Activated naive CD8-positive, alpha-beta T cell treated with anti-CD3 and anti-CD28 coated beads, Interleukin-2, amount 10 ng/mL, durations not matched to agents 7 days and 5 days (primary cell): Measurements from ENCODE around the gene GATAD1. TPM values are rescaled to one million over a fixed set of nuclear protein-coding genes. Genes with fewer than 3 reads are reported as not detected.
A peak's percentile ranks its signal among the peaks of the same experiment; 100 is the strongest.
"Not testable (repeated sequence)": the region's sequence is repeated elsewhere in the genome, so short reads cannot be mapped to it uniquely, and the experiment has no call there.

Source experiments
- ATAC-seq: fragments of 150-1000 bp; cut with Tn5 transposase; one replicate; pipeline ENCODE4 v1.10.0; 2021; ENCODE audit warnings: low read depth, moderate library complexity
- POLR2A ChIA-PET: fragments of 350-600 bp; sonication (Branson Sonifier 250); formaldehyde crosslinking; loops from one replicate; lab custom pipeline; 2021; ENCODE audit warnings: antibody characterized with exemption; lab: Charles Lee
- DNase-seq: peaks from one replicate; pipeline ENCODE4 v3.0.0; 2021
- H3K27ac Mint-ChIP-seq: one replicate; pipeline ENCODE4 v1.8.0; 2022; ENCODE audit warnings: mild to moderate bottlenecking, mixed read lengths
- H3K27me3 Mint-ChIP-seq: one replicate; pipeline ENCODE4 v1.8.0; 2022; ENCODE audit warnings: mild to moderate bottlenecking, moderate library complexity, mixed read lengths
- H3K36me3 Mint-ChIP-seq: one replicate; pipeline ENCODE4 v1.8.0; 2021; ENCODE audit warnings: mild to moderate bottlenecking, mixed read lengths
- H3K4me1 Mint-ChIP-seq: one replicate; pipeline ENCODE4 v1.8.0; 2021; ENCODE audit warnings: mixed read lengths
- H3K4me3 Mint-ChIP-seq: one replicate; pipeline ENCODE4 v1.8.0; 2022; ENCODE audit warnings: mild to moderate bottlenecking, moderate library complexity, mixed read lengths
- H3K9me3 Mint-ChIP-seq: one replicate; pipeline ENCODE4 v1.8.0; 2021; ENCODE audit warnings: mixed read lengths
- total RNA-seq, 2 experiments: library from RNA; stranded (reverse); gene quantifications; one replicate each; pipeline ENCODE4 v1.2.3, GENCODE V29; 2021

The GATAD1 gene
- total RNA-seq, 2 experiments from 2014 or later: 24.9 to 28.0 TPM

DNA sequence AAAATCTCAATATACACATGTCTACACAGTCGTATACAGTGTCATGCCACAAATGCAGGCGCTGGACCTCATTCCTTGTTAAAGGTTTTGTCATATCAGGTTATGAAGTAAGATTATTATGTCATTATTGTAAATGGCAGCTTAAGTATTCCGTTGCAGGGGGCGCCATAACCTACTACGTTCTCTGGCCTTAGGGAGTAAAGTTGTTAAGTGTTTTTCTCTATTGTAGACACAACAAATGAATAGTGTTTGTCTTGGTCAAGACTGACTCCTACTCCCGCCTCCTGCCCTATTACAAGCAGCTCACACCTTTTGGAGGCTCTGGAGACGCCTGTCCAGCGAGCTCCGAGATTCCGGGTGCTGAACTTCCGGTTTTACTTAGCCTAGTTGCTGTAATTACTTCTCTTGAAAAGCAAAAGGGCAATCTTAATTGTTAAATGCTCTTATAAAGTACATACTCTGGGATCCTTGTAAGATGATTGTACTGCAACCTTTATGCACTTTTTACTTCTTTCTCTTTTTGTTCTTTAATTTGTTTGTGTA lies 994 bp downstream of the GATAD1 start:
- Mint-ChIP-seq H3K9me3 (no peaks in the 10 kb centered on the region), H3K4me3 (peak overlapping the region; percentile 89), H3K4me1 (peaks cover 10% of the 10 kb centered on the region), H3K27me3 (no peaks in the 10 kb centered on the region), H3K27ac (peak overlapping the region; percentile 92), H3K36me3 (peaks cover 7% of the 10 kb centered on the region)
- ATAC-seq (peak; percentile 45), DNase-seq (peak; percentile 51)
- POLR2A ChIA-PET: interaction anchor here (0.7 to 3.0 kb wide), 14 partner anchors 13 to 784 kb away, joined by 3 to 29 read pairs (median 6); partner anchors contain the start of genes AKAP9, ANKIB1, CYP51A1 and KRIT1

DNA sequence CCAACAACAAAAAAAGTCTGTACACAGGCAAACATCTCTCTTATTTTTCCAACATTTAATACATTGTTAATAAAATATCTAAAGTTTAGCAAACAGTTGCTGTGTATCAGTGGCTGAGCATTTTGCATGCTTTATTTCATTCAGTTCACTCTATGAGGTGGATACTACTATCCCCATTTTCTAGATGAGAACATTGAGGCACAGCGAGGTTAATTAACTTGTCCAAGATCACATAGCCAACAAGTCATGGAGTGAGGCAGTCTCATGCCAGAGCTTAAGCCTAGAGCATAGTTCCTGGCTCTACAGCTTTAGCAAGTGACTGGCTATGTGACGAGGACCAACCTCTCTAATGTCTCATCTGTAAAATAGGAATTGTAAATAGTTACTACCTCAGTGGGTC lies 4.4 kb downstream of the GATAD1 start:
- Mint-ChIP-seq H3K27ac (no peak overlapping the region), H3K36me3 (peaks cover 15% of the 10 kb centered on the region), H3K27me3 (no peaks in the 10 kb centered on the region), H3K4me3 (no peak overlapping the region), H3K9me3 (no peaks in the 10 kb centered on the region), H3K4me1 (peaks cover 9% of the 10 kb centered on the region)
- no peak for DNase-seq
- POLR2A ChIA-PET: no interaction called here
- no peak for ATAC-seq

DNA sequence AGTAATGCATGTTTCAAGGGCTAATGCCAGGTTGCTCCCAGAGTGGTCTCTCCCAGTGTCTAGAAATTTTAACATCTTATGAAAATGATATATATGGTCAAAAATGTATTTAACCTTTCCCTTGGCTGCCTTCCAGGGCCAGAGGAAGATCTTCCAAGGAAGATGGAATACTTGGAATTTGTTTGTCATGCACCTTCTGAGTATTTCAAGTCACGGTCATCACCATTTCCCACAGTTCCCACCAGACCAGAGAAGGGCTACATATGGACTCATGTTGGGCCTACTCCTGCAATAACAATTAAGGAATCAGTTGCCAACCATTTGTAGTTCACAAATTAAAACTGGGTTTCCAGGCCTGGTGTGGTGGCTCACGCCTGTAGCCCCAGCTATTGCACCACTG lies 9.0 kb downstream of the GATAD1 start:
- H3K36me3 Mint-ChIP-seq: peaks cover 9% of the 10 kb centered on the region
- H3K4me3 Mint-ChIP-seq: no peak overlapping the region
- H3K9me3 Mint-ChIP-seq: no peaks in the 10 kb centered on the region
- POLR2A ChIA-PET: no interaction called here
- no peak for ATAC-seq
- DNase-seq: no peak
- H3K27ac Mint-ChIP-seq: no peak overlapping the region
- peaks cover 1% of the 10 kb centered on the region for H3K4me1 Mint-ChIP-seq
- H3K27me3 Mint-ChIP-seq: no peaks in the 10 kb centered on the region

DNA sequence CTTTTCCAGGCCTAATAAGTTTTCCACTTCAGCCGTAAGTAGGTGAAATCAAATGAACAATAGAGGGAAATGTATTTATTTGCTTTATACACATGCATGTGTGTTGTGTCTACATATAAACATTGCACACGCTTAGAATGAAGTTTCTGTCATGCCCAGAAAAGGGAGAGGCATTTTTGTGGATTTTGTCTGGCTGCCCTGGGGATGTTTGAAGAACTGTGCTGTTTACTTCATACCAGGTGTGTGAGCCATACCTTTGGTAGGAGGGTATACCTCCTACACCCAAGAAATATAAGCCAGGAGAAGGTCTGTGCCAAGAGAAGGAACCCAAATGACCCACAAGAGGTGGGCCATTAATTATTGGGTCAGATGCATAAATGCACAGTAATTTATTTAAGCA lies 12.8 kb downstream of the GATAD1 start:
- Mint-ChIP-seq H3K27me3 (no peaks in the 10 kb centered on the region), H3K9me3 (no peaks in the 10 kb centered on the region), H3K36me3 (peaks cover 5% of the 10 kb centered on the region), H3K4me1 (peaks cover 2% of the 10 kb centered on the region), H3K27ac (no peak overlapping the region), H3K4me3 (no peak overlapping the region)
- ATAC-seq: no peak
- no peak for DNase-seq
- POLR2A ChIA-PET: no interaction called here

DNA sequence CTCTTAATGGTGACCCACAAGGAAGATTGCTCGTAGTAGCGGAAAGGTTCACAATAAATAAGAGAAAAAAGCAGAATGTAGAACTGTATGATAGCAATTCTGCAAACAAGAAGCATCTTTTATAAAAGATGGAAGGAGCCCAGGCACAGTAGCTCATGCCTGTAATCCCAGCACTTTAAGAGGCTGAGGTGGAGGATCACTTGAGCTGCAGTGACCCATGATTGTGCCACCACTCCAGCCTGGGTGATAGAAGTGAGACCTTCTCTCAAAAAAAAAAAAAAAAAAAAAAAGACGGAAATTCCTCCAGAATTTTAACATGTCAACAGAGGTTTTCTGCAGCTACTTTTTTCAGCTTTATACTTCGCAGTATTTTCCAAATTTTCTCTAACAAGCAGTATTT lies 13.2 kb downstream of the GATAD1 start:
- DNase-seq (no peak), ATAC-seq (no peak)
- Mint-ChIP-seq H3K36me3 (peaks cover 5% of the 10 kb centered on the region), H3K27ac (no peak overlapping the region), H3K4me1 (peaks cover 2% of the 10 kb centered on the region), H3K4me3 (no peak overlapping the region), H3K9me3 (no peaks in the 10 kb centered on the region), H3K27me3 (no peaks in the 10 kb centered on the region)
- POLR2A ChIA-PET: interaction anchor here (1.5 kb wide), 1 partner anchor 12 kb away, joined by 5 read pairs; no protein-coding TSS in a partner anchor

DNA sequence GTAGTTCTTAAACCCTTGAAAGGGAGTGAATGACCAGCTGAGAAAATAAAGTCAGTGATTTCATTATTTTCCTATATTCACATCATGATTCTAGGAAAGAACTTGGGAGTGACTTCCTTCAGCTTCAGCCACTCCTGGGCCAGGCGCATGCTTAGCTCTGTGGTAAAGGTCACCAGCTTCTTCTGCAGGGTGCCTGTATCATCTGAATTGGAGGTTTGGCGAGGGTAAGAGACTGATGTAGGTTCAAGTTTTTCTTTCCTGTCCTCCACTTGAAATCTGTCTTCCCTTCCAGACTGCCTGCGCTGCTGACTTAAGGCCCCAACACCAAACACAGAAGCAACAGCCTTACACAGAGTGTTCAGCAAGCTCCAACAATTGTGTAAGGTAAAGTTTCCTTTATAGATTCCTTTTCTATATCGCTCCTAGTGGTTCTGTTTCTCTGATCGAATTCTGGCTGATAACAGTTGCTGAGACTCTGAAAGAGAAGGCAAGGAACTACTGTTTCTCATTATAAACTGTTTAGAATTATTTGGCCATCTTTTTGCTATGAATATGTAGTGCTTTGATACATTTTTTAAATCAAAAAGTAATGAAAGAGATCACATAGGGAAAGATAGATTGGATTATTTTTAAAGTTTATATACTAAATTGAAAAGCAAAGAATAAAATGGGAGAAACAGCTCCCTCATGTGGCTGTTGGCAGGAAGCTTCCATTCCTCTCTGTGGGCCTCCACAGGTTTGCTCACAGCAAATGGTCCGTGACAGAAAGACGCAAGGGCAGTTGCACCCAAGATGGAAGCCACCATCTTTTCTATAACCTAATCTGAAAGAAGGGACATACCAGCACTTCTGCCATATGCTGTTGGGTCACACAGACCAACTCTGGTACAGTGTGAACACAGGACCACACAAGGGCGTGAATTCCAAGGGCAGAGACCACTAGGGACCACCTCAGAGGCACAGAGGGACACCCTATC lies 14.0 kb downstream of the GATAD1 start:
- H3K4me3 Mint-ChIP-seq: no peak overlapping the region
- H3K27me3 Mint-ChIP-seq: no peaks in the 10 kb centered on the region
- no peak overlapping the region for H3K27ac Mint-ChIP-seq
- H3K36me3 Mint-ChIP-seq: peaks cover 2% of the 10 kb centered on the region
- H3K4me1 Mint-ChIP-seq: peaks cover 2% of the 10 kb centered on the region
- POLR2A ChIA-PET: interaction anchor here (1.5 kb wide), 1 partner anchor 13 kb away, joined by 5 read pairs; no protein-coding TSS in a partner anchor
- DNase-seq: no peak
- no peaks in the 10 kb centered on the region for H3K9me3 Mint-ChIP-seq
- peak; percentile 61 for ATAC-seq

DNA sequence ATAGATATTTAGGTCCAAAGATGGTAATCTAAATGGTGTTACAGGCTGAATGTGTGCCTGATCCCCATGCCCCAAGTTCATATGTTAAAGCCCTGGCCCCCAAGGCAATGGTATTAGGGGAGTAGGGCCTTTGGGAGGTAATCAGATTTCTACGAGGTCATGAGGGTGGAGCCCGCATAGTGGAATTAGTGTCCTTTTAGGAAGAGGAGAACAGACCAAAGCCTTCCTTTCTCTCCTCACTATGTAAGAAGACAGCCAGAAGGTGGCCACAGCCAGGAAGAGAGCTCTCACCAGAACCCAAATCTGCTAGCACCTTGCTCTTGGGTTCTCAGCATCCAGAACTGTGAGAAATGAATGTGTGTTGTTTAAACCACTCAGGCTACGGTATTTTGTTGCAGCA lies 15.3 kb downstream of the GATAD1 start:
- no peaks in the 10 kb centered on the region for H3K27me3 Mint-ChIP-seq
- no peaks in the 10 kb centered on the region for H3K9me3 Mint-ChIP-seq
- H3K4me1 Mint-ChIP-seq: peaks cover 2% of the 10 kb centered on the region
- POLR2A ChIA-PET: no interaction called here
- DNase-seq (no peak), ATAC-seq (no peak)
- H3K36me3 Mint-ChIP-seq: peaks cover 1% of the 10 kb centered on the region
- no peak overlapping the region for H3K4me3 Mint-ChIP-seq
- no peak overlapping the region for H3K27ac Mint-ChIP-seq

DNA sequence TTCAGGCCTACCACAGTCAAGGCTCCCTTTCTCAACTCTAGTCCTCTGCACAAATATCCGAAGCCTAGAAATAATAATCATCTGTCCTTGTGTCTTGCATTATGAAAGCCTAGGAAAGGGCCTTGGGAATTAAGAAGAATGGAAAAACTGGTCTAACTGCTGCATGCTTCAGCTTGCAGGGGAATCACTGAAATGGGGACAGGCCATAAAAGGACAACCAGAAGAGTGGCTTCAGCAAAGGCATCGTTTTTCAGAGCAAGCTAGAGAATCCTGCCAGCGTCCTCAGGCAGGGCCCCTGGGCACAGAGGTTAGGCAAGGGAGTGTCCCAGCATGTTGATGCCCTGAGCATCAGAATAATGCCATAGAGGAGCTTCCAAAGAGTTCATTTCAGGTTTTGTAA lies 17.2 kb downstream of the GATAD1 start:
- DNase-seq (no peak), ATAC-seq (no peak)
- H3K36me3 Mint-ChIP-seq: peaks cover 4% of the 10 kb centered on the region
- peaks cover 6% of the 10 kb centered on the region for H3K9me3 Mint-ChIP-seq
- POLR2A ChIA-PET: no interaction called here
- H3K4me1 Mint-ChIP-seq: peaks cover 2% of the 10 kb centered on the region
- no peak overlapping the region for H3K4me3 Mint-ChIP-seq
- H3K27ac Mint-ChIP-seq: no peak overlapping the region
- no peaks in the 10 kb centered on the region for H3K27me3 Mint-ChIP-seq

DNA sequence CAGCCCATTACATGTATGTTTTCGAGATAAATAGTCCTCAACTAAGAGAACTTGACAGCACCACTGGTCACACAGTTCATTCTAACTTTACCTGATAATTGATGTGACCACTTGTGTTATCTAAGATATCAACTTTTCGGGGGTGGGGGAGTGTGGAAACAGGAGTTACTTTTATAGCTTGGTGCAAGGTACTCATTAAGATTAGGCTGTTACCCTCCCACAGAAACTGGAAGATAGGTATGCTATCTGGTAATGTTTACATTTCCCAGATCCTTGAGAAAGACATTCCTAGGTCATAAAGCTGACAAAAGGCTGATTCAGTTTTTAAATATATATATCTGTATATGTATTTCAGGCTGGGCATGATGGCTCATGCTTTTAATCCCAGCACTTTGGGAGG lies 19.4 kb downstream of the GATAD1 start:
- POLR2A ChIA-PET: no interaction called here
- peaks cover 4% of the 10 kb centered on the region for H3K36me3 Mint-ChIP-seq
- DNase-seq: no peak
- peaks cover 6% of the 10 kb centered on the region for H3K9me3 Mint-ChIP-seq
- H3K4me1 Mint-ChIP-seq: peaks cover under 1% of the 10 kb centered on the region
- no peak overlapping the region for H3K4me3 Mint-ChIP-seq
- H3K27ac Mint-ChIP-seq: no peak overlapping the region
- no peak for ATAC-seq
- no peaks in the 10 kb centered on the region for H3K27me3 Mint-ChIP-seq

DNA sequence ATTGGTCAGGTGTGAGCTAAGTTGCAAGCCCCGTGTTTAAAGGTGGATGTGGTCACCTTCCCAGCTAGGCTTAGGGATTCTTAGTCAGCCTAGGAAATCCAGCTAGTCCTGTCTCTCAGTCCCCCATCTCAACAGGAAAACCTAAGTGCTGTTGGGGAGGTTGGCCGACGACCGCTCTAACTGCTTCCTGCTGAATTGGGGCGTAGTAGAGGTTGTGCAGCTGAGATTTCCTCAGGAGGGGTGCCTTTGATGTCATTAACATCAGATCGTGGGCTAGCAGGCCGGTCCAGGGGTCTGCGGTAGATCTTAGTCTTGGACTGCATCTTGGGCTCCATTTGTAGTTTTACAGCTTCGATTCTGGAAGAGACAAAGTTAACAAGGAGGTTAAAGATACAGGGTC lies 21.3 kb downstream of the GATAD1 start:
- not testable (repeated sequence) for H3K4me1 Mint-ChIP-seq

DNA sequence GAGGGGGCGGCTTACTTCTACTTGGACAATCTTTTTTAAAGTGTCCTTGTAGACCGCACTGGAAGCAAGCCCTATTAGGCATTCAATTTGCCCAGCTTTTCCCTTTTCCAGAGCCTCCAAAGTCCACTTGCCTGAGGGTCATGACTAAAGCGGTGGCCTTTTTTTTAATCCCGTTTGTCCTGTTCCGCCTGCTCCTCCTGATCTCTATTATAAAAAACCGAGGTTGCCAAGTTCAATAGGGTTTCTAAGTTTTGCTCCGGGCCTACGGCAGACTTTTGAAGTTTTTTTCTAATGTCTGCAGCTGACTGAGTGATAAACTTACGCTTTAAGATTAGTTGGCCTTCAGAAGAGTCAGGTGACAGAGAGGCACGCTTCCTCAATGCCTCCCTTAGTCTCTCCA lies 26.7 kb downstream of the GATAD1 start:
- H3K36me3 Mint-ChIP-seq, POLR2A ChIA-PET, H3K27me3 Mint-ChIP-seq, H3K27ac Mint-ChIP-seq, ATAC-seq, H3K4me3 Mint-ChIP-seq, DNase-seq, H3K4me1 Mint-ChIP-seq, H3K9me3 Mint-ChIP-seq: not testable (repeated sequence)

More for the DNA sequence above, 21.3 kb downstream of the GATAD1 start:
- H3K4me3 Mint-ChIP-seq, POLR2A ChIA-PET, DNase-seq, H3K36me3 Mint-ChIP-seq, H3K27me3 Mint-ChIP-seq, ATAC-seq, H3K27ac Mint-ChIP-seq, H3K9me3 Mint-ChIP-seq: not testable (repeated sequence)

DNA sequence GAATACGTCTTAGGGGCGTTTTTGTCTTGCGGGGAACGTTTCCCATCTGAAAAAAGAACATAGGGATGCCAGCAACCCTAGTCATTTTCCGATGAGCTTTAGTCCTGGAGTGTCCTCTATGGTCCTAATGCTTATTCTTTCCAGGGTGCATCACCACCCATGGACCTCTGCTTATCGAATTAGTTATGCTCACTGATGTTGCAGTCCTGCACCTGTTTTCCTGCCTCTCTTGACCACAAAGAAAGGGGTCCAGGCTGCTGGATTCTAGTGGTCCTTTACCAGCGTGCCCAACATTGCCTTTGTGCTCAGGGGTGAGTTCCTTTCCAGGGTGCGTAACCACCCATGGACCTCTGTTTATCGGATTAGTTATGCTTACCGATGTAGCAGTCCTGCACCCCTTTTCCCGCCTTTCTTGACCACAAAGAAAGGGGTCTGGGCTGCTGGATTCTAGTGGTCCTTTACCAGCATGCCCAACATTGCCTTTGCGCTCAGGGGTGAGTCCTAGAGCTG lies 28.0 kb downstream of the GATAD1 start:
- POLR2A ChIA-PET, ATAC-seq, H3K27me3 Mint-ChIP-seq, DNase-seq, H3K36me3 Mint-ChIP-seq, H3K9me3 Mint-ChIP-seq, H3K4me1 Mint-ChIP-seq, H3K27ac Mint-ChIP-seq, H3K4me3 Mint-ChIP-seq: not testable (repeated sequence)

DNA sequence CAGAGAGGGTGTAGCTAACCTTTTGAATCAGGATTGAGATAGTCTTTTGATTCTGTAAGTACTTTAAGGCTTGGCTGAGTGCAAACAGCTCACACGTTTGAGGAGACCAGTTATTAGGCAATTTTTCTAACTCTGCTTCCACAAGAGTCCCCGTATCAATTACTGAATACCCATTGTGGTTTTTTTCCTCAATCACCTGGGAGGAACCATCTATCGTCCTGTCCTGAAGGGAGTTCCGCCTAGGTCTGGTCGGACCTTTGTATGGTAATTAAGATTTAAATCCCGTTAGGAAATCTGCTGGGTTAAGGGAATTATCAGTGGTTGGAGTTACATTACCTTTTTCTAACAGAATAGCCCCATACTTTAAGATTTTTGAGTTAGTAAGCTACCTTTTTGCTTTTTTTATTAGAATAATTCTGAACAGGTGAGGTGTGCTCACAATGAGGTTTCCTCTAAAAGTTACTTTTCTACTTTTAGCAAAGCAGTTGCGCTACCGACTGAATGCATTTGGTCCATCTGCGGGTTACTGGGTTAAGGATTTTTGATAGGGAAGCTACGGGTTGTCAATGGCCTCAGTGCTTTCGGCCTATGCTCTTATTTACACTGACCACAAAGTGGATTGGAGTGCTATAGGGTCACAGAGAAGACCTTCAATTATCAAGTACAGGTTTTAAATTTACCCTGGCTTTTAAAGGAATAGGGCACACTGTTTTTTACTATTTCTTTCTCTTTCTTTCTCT lies 28.7 kb downstream of the GATAD1 start:
- POLR2A ChIA-PET, H3K4me3 Mint-ChIP-seq, DNase-seq, H3K4me1 Mint-ChIP-seq, H3K36me3 Mint-ChIP-seq, H3K27me3 Mint-ChIP-seq, H3K9me3 Mint-ChIP-seq, ATAC-seq, H3K27ac Mint-ChIP-seq: not testable (repeated sequence)
